Epithelial cell of proximal tubule (primary cell): Measurements from ENCODE around the gene CDK4. TPM values are rescaled to one million over a fixed set of nuclear protein-coding genes. Genes with fewer than 3 reads are reported as not detected.
"Not testable (repeated sequence)": the region's sequence is repeated elsewhere in the genome, so short reads cannot be mapped to it uniquely, and the experiment has no call there.

Experiments
- DNase-seq: peaks from one replicate; pipeline ENCODE4 v3.0.0-alpha.2; 2011; ENCODE audit warnings: low read depth
- H3K4me3 ChIP-seq: 2 replicates; pipeline ENCODE4 v1.5.1; 2011; ENCODE audit warnings: low read depth, mild to moderate bottlenecking, low read length
- CTCF ChIP-seq: conservative IDR thresholded peaks from 2 replicates; pipeline ENCODE4 v1.5.1; 2012; ENCODE audit warnings: low read depth, mild to moderate bottlenecking, low read length
- total RNA-seq: library from RNA; depleted of rRNA; stranded (reverse); fragments of >200 nt; gene quantifications from 2 replicates; pipeline ENCODE4 v1.2.3, GENCODE V29; 2015

CDK4 gene
- total RNA-seq, 1 donor from 2014 or later, result 178 TPM

GRCh38 chr12:57724003-57724935, 27.8 kb downstream of the CDK4 start:
- no peak overlapping the region for H3K4me3 ChIP-seq
- TF ChIP-seq CTCF, result no peak

GRCh38 chr12:57723630-57723962, 28.5 kb downstream of the CDK4 start:
- no peak for DNase-seq
- no peak overlapping the region for H3K4me3 ChIP-seq
- TF ChIP-seq CTCF, result no peak

More at GRCh38 chr12:57724003-57724935, 27.8 kb downstream of the CDK4 start:
- no peak for DNase-seq

GRCh38 chr12:57722716-57723629, 29.1 kb downstream of the CDK4 start:
- H3K4me3 ChIP-seq, result no peak overlapping the region
- no peak for TF ChIP-seq CTCF
- no peak for DNase-seq

GRCh38 chr12:57721846-57722608, 30.1 kb downstream of the CDK4 start:
- not testable (repeated sequence) for DNase-seq

GRCh38 chr12:57720606-57721595, 31.2 kb downstream of the CDK4 start:
- TF ChIP-seq CTCF, result no peak
- DNase-seq, result no peak
- no peak overlapping the region for H3K4me3 ChIP-seq

More at GRCh38 chr12:57721846-57722608, 30.1 kb downstream of the CDK4 start:
- not testable (repeated sequence) for H3K4me3 ChIP-seq

- no peak for TF ChIP-seq CTCF
- no peak overlapping the region for H3K4me3 ChIP-seq
- no peak for DNase-seq
Observed at GRCh38 chr12:57719777-57720605, 32.1 kb downstream of the CDK4 start.
